PC-9 (cell line): ENCODE measurements around the gene SDF2. TPM values are rescaled to one million over a fixed set of nuclear protein-coding genes. Genes with fewer than 3 reads are reported as not detected.

Experiments used
- BruUV-seq: library from RNA; stranded (reverse); fragments of 400-500 nt; replicated peaks from 2 replicates; lab custom pipeline; 2021; lab: Mats Ljungman, UMichigan
- CTCF ChIA-PET: fragments of 300-600 bp; sonication (Branson Sonifier 250); formaldehyde crosslinking; loops from one replicate; lab custom pipeline; 2022; ENCODE audit warnings: antibody characterized with exemption; lab: Charles Lee
- POLR2A ChIA-PET: fragments of 300-600 bp; sonication (Branson Sonifier 250); formaldehyde crosslinking; loops from one replicate; lab custom pipeline; 2022; ENCODE audit warnings: antibody characterized with exemption; ENCODE audit not compliant: unreplicated experiment; lab: Charles Lee
- DNase-seq, 2 experiments: peaks; one replicate each; pipeline versions ENCODE4 v3.0.0 to v3.0.0-alpha.2; 2015 to 2022; ENCODE audit warnings: mixed read lengths in 1 of 2
- H2AFZ ChIP-seq: fragments of 200-600 bp; sonication (generic); 2 replicates; pipeline ENCODE4 v1.8.1; 2017; ENCODE audit warnings: antibody characterized with exemption
- H3F3A ChIP-seq: fragments of 200-600 bp; sonication (generic); 2 replicates; pipeline ENCODE4 v1.8.1; 2017; ENCODE audit warnings: antibody characterized with exemption, mild to moderate bottlenecking, low read depth; ENCODE audit not compliant: insufficient read depth
- H3K27ac ChIP-seq: fragments of 200-600 bp; sonication (generic); 2 replicates; pipeline ENCODE4 v1.6.1; 2016; ENCODE audit warnings: mixed run types
- H3K27me3 ChIP-seq: fragments of 200-600 bp; sonication (generic); 2 replicates; pipeline ENCODE4 v1.6.1; 2016; ENCODE audit warnings: low read depth, mixed run types; ENCODE audit not compliant: insufficient read depth
- H3K36me3 ChIP-seq: fragments of 200-600 bp; sonication (generic); 2 replicates; pipeline ENCODE4 v1.6.1; 2016; ENCODE audit warnings: low read depth, mixed run types
- H3K4me1 ChIP-seq: fragments of 200-600 bp; sonication (generic); replicated peaks from 2 replicates; pipeline ENCODE4 v1.6.1; 2016; ENCODE audit warnings: mixed run types; ENCODE audit not compliant: insufficient read depth
- H3K4me2 ChIP-seq: fragments of 200-600 bp; sonication (generic); 2 replicates; pipeline ENCODE4 v1.6.1; 2017; ENCODE audit warnings: mixed run types
- H3K4me3 ChIP-seq: fragments of 200-600 bp; sonication (generic); 2 replicates; pipeline ENCODE4 v1.6.1; 2016; ENCODE audit warnings: mixed run types
- H3K79me2 ChIP-seq: fragments of 200-600 bp; sonication (generic); 2 replicates; pipeline ENCODE4 v1.6.1; 2017; ENCODE audit warnings: low read depth, mixed run types
- H3K9me2 ChIP-seq: fragments of 200-600 bp; sonication (generic); 2 replicates; pipeline ENCODE4 v1.8.1; 2017; ENCODE audit warnings: mild to moderate bottlenecking; ENCODE audit not compliant: insufficient read depth
- H3K9me3 ChIP-seq: fragments of 200-600 bp; sonication (generic); 2 replicates; pipeline ENCODE4 v1.8.1; 2016; ENCODE audit warnings: low read depth; ENCODE audit not compliant: insufficient read depth
- H4K20me1 ChIP-seq: fragments of 200-600 bp; sonication (generic); 2 replicates; pipeline ENCODE4 v1.8.1; 2017; ENCODE audit not compliant: insufficient read depth
- CTCF ChIP-seq: fragments of 200-600 bp; sonication (generic); conservative IDR thresholded peaks from 2 replicates; pipeline ENCODE4 v1.6.1; 2017; ENCODE audit warnings: mixed run types, antibody characterized with exemption, mild to moderate bottlenecking, moderate library complexity
- EZH2 ChIP-seq: fragments of 200-600 bp; sonication (generic); IDR thresholded peaks from 2 replicates; pipeline ENCODE4 v1.8.0; 2017; ENCODE audit warnings: antibody characterized with exemption, low read depth
- intact Hi-C: fragments of 100-400 bp; cut with micrococcal nuclease; formaldehyde crosslinking; loops from one replicate; pipeline ENCODE4 v1.10.0; 2022; ENCODE audit not compliant: unreplicated experiment
- total RNA-seq: library from RNA; stranded (reverse); gene quantifications from 2 replicates; pipeline ENCODE4 v1.2.3, GENCODE V29; 2021

SDF2 gene
- total RNA-seq, 1 experiment from 2014 or later = 43.7 TPM

GRCh38 chr17:28689011-28689410, 27.3 kb upstream of the SDF2 start:
- POLR2A ChIA-PET = no interaction called here
- no peak for DNase-seq
- H2AFZ ChIP-seq = no peak overlapping the region
- no peaks in the 10 kb centered on the region; the same call in 1 of the 2 replicates for H3F3A ChIP-seq
- no peaks in the 10 kb centered on the region for H3K4me1 ChIP-seq
- no peaks in the 10 kb centered on the region; the same call in 1 of the 2 replicates for H4K20me1 ChIP-seq
- no peak overlapping the region for H3K4me3 ChIP-seq
- intact Hi-C loops = no loop called here
- CTCF ChIA-PET = interaction anchor here (0.6 kb wide), 1 partner anchor 48 kb away, joined by 3 read pairs; no protein-coding TSS in a partner anchor
- TF ChIP-seq EZH2 (no peak), CTCF (no peak)
- no peaks in the 10 kb centered on the region for H3K79me2 ChIP-seq
- H3K9me3 ChIP-seq = no peaks in the 10 kb centered on the region
- H3K9me2 ChIP-seq = no peaks in the 10 kb centered on the region
- H3K4me2 ChIP-seq = no peak overlapping the region
- no peak overlapping the region for H3K27ac ChIP-seq
- no TSS peak for BruUV-seq
- H3K27me3 ChIP-seq = no peaks in the 10 kb centered on the region
- peaks cover 46% of the 10 kb centered on the region for H3K36me3 ChIP-seq

- no peak overlapping the region for H3K27ac ChIP-seq
- H3K27me3 ChIP-seq = no peaks in the 10 kb centered on the region
- no peaks in the 10 kb centered on the region; the same call in 1 of the 2 replicates for H4K20me1 ChIP-seq
- no peaks in the 10 kb centered on the region for H3K79me2 ChIP-seq
- no peaks in the 10 kb centered on the region for H3K4me1 ChIP-seq
- H3K4me2 ChIP-seq = no peak overlapping the region
- no peaks in the 10 kb centered on the region for H3K9me3 ChIP-seq
- no peak for DNase-seq
- intact Hi-C loops = no loop called here
- H3K9me2 ChIP-seq = no peaks in the 10 kb centered on the region
- H3K36me3 ChIP-seq = peaks cover 46% of the 10 kb centered on the region
- H3F3A ChIP-seq = no peaks in the 10 kb centered on the region; the same call in 1 of the 2 replicates
- H2AFZ ChIP-seq = no peak overlapping the region
- CTCF ChIA-PET = interaction anchor here (0.6 kb wide), 1 partner anchor 47 kb away, joined by 3 read pairs; no protein-coding TSS in a partner anchor
- no TSS peak for BruUV-seq
- POLR2A ChIA-PET = interaction anchor here (0.6 kb wide), 1 partner anchor 1150 kb away, joined by 3 read pairs; no protein-coding TSS in a partner anchor
- TF ChIP-seq EZH2 (no peak), CTCF (no peak)
- no peak overlapping the region for H3K4me3 ChIP-seq
These were observed 26.8 kb upstream of the SDF2 start for GRCh38 chr17:28688481-28688880.

- Histone ChIP-seq H3K4me1 (no peaks in the 10 kb centered on the region), H3K27me3 (no peaks in the 10 kb centered on the region), H4K20me1 (no peaks in the 10 kb centered on the region; the same call in 1 of the 2 replicates), H3K79me2 (no peaks in the 10 kb centered on the region), H3K36me3 (peaks cover 53% of the 10 kb centered on the region), H3K4me3 (no peak overlapping the region), H3K27ac (no peak overlapping the region), H2AFZ (no peak overlapping the region), H3K9me2 (no peaks in the 10 kb centered on the region), H3F3A (no peaks in the 10 kb centered on the region; the same call in 1 of the 2 replicates), H3K9me3 (no peaks in the 10 kb centered on the region), H3K4me2 (no peak overlapping the region)
- ChIA-PET POLR2A (no interaction called here), CTCF (no interaction called here)
- no TSS peak for BruUV-seq
- no peak for DNase-seq
- intact Hi-C loops = no loop called here
- TF ChIP-seq EZH2 = no peak
- TF ChIP-seq CTCF = no peak
These were observed 24.6 kb upstream of the SDF2 start for GRCh38 chr17:28686296-28686695.
